Vagina (tissue), 2 donors: Measurements from ENCODE around the gene SPSB3. TPM values are rescaled to one million over a fixed set of nuclear protein-coding genes. Genes with fewer than 3 reads are reported as not detected.
"Not testable (repeated sequence)": the region's sequence is repeated elsewhere in the genome, so short reads cannot be mapped to it uniquely, and the experiment has no call there.

ENCODE experiments used
- DNase-seq, 2 donors: peaks; one replicate each; pipeline ENCODE4 v3.0.0-alpha.2; 2017; ENCODE audit errors: extremely low spot score in 2 of 2
- H3K27ac ChIP-seq: fragments of 200-600 bp; sonication (generic); one replicate; pipeline ENCODE4 v1.5.1; 2019
- H3K27me3 ChIP-seq: fragments of 200-600 bp; sonication (generic); one replicate; pipeline ENCODE4 v1.5.1; 2019
- H3K36me3 ChIP-seq, 2 donors: fragments of 200-600 bp; sonication (generic); one replicate each; pipeline ENCODE4 v1.5.1; 2017 to 2019
- H3K4me1 ChIP-seq: fragments of 200-600 bp; sonication (generic); one replicate; pipeline ENCODE4 v1.5.1; 2019
- H3K4me3 ChIP-seq, 2 donors: fragments of 200-600 bp; sonication (generic); 1 replicate in 1 of 2; 2 replicates in 1 of 2; pipeline ENCODE4 v1.5.1; 2016 to 2019
- H3K9me3 ChIP-seq: fragments of 200-600 bp; sonication (generic); one replicate; pipeline ENCODE4 v1.5.1; 2019
- POLR2A ChIP-seq, 2 donors: fragments of 450-650 bp; IDR thresholded peaks; one replicate each; pipeline ENCODE4 v1.6.1; 2017; ENCODE audit warnings: antibody characterized with exemption in 2 of 2, mild to moderate bottlenecking in 2 of 2, moderate library complexity in 2 of 2
- POLR2AphosphoS5 ChIP-seq, 2 donors: sonication (generic); formaldehyde crosslinking; IDR thresholded peaks; one replicate each; pipeline ENCODE4 v1.9.0; 2017; ENCODE audit warnings: antibody characterized with exemption in 2 of 2, mild to moderate bottlenecking in 2 of 2, low read depth in 1 of 2; ENCODE audit not compliant: insufficient read depth in 1 of 2
- intact Hi-C: fragments of 100-400 bp; cut with DNase I; formaldehyde crosslinking; loops from one replicate; pipeline ENCODE4 v1.15.1; 2023
- total RNA-seq: library from RNA; depleted of rRNA; stranded (reverse); fragments of >200 nt; gene quantifications from one replicate; pipeline ENCODE4 v1.2.3, GENCODE V29; 2016
- TF ChIP-seq, protein P1 (sequence below), 3 experiments: fragments of 450-650 bp in 2 of 3; fragments of 200-600 bp in 1 of 3; sonication (generic) in 1 of 3; IDR thresholded peaks; one replicate each; pipeline ENCODE4 v1.5.1; 2017 to 2019; ENCODE audit warnings: antibody characterized with exemption in 3 of 3, mild to moderate bottlenecking in 2 of 3, moderate library complexity in 2 of 3

The SPSB3 gene
- total RNA-seq, 1 donor from 2014 or later = 75.9 TPM

DNA sequence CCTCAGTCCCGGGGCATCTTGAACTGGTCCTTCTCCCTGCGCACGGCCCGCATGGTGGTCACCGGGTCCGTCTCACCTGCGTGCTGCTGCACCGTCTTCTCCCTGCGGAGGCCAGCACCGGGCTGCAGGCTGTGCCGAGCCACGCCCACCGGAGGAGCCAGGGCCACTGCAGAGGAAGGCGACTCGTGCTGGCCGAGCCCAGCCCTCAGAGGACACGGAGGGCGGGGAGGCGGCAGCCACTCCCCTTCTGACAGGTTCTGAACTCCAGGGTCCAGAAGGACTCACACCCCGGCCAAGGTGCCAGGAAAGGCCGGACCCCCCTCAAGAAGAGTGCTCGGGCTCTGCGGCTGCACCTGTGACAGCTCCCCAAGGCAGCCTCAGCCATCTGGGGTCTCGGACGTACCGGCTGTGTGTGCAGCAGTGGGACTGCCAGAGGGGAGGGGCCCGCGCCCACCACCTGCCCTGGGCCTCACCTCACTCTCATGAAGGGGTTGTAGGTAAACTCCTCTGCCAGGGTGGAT, 27.0 kb upstream of the SPSB3 start:
- peaks cover 0 to 22% of the 10 kb centered on the region in 2 donors for H3K36me3 ChIP-seq
- H3K27ac ChIP-seq = no peak overlapping the region
- H3K27me3 ChIP-seq = no peaks in the 10 kb centered on the region
- intact Hi-C loops = no loop called here
- no peak overlapping the region for H3K4me3 ChIP-seq
- TF ChIP-seq POLR2AphosphoS5 (IDR thresholded peaks at IDR 0.05; ENCODE audit: insufficient read depth in 1 of 2, low read depth in 1 of 2) (no peak), POLR2A (IDR thresholded peaks at IDR 0.05) (no peak)
- TF ChIP-seq, protein P1, sequence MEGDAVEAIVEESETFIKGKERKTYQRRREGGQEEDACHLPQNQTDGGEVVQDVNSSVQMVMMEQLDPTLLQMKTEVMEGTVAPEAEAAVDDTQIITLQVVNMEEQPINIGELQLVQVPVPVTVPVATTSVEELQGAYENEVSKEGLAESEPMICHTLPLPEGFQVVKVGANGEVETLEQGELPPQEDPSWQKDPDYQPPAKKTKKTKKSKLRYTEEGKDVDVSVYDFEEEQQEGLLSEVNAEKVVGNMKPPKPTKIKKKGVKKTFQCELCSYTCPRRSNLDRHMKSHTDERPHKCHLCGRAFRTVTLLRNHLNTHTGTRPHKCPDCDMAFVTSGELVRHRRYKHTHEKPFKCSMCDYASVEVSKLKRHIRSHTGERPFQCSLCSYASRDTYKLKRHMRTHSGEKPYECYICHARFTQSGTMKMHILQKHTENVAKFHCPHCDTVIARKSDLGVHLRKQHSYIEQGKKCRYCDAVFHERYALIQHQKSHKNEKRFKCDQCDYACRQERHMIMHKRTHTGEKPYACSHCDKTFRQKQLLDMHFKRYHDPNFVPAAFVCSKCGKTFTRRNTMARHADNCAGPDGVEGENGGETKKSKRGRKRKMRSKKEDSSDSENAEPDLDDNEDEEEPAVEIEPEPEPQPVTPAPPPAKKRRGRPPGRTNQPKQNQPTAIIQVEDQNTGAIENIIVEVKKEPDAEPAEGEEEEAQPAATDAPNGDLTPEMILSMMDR (IDR thresholded peaks at IDR 0.05) = no peak
- no peaks in the 10 kb centered on the region for H3K4me1 ChIP-seq
- no peaks in the 10 kb centered on the region for H3K9me3 ChIP-seq
- no peak for DNase-seq

GRCh38 chr16:1808691-1809090, 26.3 kb upstream of the SPSB3 start:
- intact Hi-C loops = no loop called here
- peaks cover 0 to 19% of the 10 kb centered on the region in 2 donors for H3K36me3 ChIP-seq

DNA sequence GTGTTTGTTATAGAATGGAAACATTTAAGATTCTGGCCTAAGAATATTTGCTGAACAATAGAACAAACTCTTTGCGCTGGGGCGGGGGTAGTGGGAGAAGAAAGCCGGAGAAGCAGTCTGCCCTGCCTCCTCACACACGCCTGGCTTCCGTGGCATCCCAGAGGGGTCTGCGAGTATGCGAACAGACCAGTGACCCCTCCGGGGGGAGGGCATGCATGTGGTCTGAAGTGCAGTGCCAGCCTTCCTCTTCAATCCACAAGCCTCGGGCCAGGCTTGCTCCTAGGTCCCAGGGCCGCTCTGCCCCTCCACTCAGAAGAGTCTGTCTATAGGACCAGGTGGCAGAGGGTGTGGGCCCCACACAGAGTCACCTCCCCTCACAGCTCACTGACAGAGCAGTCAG, 25.3 kb upstream of the SPSB3 start:
- Histone ChIP-seq H3K4me1 (no peaks in the 10 kb centered on the region), H3K36me3 (peaks cover 0 to 14% of the 10 kb centered on the region in 2 donors), H3K27ac (no peak overlapping the region), H3K4me3 (no peak overlapping the region), H3K9me3 (no peaks in the 10 kb centered on the region), H3K27me3 (no peaks in the 10 kb centered on the region)
- DNase-seq = no peak
- TF ChIP-seq, protein P1 (IDR thresholded peaks at IDR 0.05) = no peak
- TF ChIP-seq POLR2AphosphoS5 (IDR thresholded peaks at IDR 0.05; ENCODE audit: insufficient read depth in 1 of 2, low read depth in 1 of 2) (no peak), POLR2A (IDR thresholded peaks at IDR 0.05) (no peak)
- intact Hi-C loops = no loop called here

More at GRCh38 chr16:1808691-1809090, 26.3 kb upstream of the SPSB3 start:
- Histone ChIP-seq H3K27ac (no peak overlapping the region), H3K4me3 (no peak overlapping the region), H3K27me3 (no peaks in the 10 kb centered on the region), H3K9me3 (no peaks in the 10 kb centered on the region), H3K4me1 (no peaks in the 10 kb centered on the region)
- TF ChIP-seq, protein P1 (IDR thresholded peaks at IDR 0.05) = no peak
- TF ChIP-seq POLR2A (IDR thresholded peaks at IDR 0.05) (no peak), POLR2AphosphoS5 (IDR thresholded peaks at IDR 0.05; ENCODE audit: insufficient read depth in 1 of 2, low read depth in 1 of 2) (no peak)
- DNase-seq = no peak

GRCh38 chr16:1800701-1801100, 18.3 kb upstream of the SPSB3 start:
- H3K36me3 ChIP-seq = no peaks in the 10 kb centered on the region
- H3K27ac ChIP-seq = no peak overlapping the region
- no peaks in the 10 kb centered on the region for H3K4me1 ChIP-seq
- H3K4me3 ChIP-seq = no peak overlapping the region
- DNase-seq = no peak
- H3K9me3 ChIP-seq = peaks cover 4% of the 10 kb centered on the region
- no peaks in the 10 kb centered on the region for H3K27me3 ChIP-seq
- intact Hi-C loops = no loop called here
- TF ChIP-seq, protein P1 (IDR thresholded peaks at IDR 0.05) = no peak
- no peak for TF ChIP-seq POLR2A (IDR thresholded peaks at IDR 0.05)
- no peak for TF ChIP-seq POLR2AphosphoS5 (IDR thresholded peaks at IDR 0.05; ENCODE audit: insufficient read depth in 1 of 2, low read depth in 1 of 2)

GRCh38 chr16:1799263-1799662, 16.9 kb upstream of the SPSB3 start:
- intact Hi-C loops, H3K27ac ChIP-seq, H3K36me3 ChIP-seq, DNase-seq, H3K4me1 ChIP-seq, H3K4me3 ChIP-seq, H3K27me3 ChIP-seq, H3K9me3 ChIP-seq: not testable (repeated sequence)
